Measurements from ENCODE around the gene RUBCNL.
A peak's percentile ranks its signal among the peaks of the same experiment; 100 is the strongest.

RUBCNL gene

DNA sequence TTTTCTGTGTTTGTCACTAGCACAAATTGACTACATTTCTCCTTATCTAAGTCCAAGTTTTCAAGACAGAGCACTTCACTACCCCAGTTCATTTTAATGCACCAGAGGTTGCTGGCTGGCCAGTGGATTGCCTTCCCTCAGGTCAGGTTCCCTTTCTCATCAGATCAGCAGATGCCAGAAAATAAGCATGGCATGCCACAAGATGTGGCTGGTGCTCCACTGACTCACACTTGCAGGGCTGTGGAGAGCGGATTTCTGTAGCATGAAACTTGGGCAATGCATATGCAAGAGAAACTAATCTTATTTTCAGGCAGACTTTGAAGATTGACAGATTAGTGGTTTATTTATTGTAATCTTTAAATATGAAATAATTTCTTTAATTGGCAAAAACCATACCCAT, 79.5 kb downstream of the RUBCNL start:
- TF ChIP-seq, protein P1, sequence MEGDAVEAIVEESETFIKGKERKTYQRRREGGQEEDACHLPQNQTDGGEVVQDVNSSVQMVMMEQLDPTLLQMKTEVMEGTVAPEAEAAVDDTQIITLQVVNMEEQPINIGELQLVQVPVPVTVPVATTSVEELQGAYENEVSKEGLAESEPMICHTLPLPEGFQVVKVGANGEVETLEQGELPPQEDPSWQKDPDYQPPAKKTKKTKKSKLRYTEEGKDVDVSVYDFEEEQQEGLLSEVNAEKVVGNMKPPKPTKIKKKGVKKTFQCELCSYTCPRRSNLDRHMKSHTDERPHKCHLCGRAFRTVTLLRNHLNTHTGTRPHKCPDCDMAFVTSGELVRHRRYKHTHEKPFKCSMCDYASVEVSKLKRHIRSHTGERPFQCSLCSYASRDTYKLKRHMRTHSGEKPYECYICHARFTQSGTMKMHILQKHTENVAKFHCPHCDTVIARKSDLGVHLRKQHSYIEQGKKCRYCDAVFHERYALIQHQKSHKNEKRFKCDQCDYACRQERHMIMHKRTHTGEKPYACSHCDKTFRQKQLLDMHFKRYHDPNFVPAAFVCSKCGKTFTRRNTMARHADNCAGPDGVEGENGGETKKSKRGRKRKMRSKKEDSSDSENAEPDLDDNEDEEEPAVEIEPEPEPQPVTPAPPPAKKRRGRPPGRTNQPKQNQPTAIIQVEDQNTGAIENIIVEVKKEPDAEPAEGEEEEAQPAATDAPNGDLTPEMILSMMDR (conservative IDR thresholded peaks at IDR 0.05; ENCODE audit: control insufficient read depth, insufficient read depth, low read depth, low read length), result no peak
- DNase-seq (ENCODE audit: low read depth), result peak; percentile 7
- H3K4me3 ChIP-seq (ENCODE audit: control insufficient read depth, low read depth, low read length), result no peak overlapping the region

DNA sequence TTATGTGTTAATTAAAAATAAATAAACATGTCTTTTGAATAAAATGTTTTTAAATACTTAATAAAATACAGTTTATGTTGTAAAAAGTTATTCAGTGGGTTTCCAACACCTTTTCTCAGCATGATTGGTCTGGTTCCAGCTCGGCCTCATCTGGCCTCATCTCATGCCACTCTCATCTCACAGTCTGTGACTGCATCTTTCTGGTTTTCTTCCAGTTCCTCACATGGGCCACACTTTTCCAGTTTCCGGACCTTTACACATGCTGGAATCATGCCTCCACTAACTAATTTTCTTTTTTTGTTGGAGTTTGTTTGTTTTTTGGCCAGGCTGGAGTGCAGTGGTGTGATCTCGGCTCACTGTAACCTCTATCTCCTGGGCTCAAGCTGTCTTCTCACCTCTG, 82.5 kb downstream of the RUBCNL start:
- no peak overlapping the region for H3K4me3 ChIP-seq (ENCODE audit: control insufficient read depth, low read depth, low read length)
- peak; percentile 12 for DNase-seq (ENCODE audit: low read depth)
- TF ChIP-seq, protein P1 (conservative IDR thresholded peaks at IDR 0.05; ENCODE audit: control insufficient read depth, insufficient read depth, low read depth, low read length), result no peak

- TF ChIP-seq, protein P1 (conservative IDR thresholded peaks at IDR 0.05; ENCODE audit: control insufficient read depth, insufficient read depth, low read depth, low read length), result no peak
- no peak for DNase-seq (ENCODE audit: low read depth)
- H3K4me3 ChIP-seq (ENCODE audit: control insufficient read depth, low read depth, low read length), result no peak overlapping the region
These were observed 83.2 kb downstream of the RUBCNL start for GRCh38 chr13:46303742-46304385.

DNA sequence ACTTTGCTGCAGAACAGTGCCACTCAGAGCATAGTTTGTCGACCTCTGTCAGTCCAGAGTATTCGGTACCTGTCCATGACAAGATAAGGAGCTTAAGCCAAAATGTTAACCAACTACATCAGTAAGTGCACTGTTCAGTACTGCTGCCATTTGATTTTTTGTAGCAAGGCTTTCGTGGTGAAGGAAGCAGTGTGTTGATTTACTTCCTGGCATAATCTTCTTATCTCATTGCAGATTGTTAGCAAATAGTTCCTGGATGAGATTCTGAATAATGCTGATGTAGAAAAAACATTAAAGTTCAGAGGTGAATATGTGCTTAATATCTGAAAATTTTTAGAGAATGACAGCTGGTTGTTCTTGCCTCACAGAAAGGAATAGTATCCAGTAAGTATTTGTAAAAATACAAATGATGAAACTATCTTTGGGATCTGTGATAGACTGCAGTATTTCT, 89.7 kb downstream of the RUBCNL start:
- peak; percentile 15 for DNase-seq (ENCODE audit: low read depth)
- no peak overlapping the region for H3K4me3 ChIP-seq (ENCODE audit: control insufficient read depth, low read depth, low read length)
- TF ChIP-seq, protein P1 (conservative IDR thresholded peaks at IDR 0.05; ENCODE audit: control insufficient read depth, insufficient read depth, low read depth, low read length), result no peak

DNA sequence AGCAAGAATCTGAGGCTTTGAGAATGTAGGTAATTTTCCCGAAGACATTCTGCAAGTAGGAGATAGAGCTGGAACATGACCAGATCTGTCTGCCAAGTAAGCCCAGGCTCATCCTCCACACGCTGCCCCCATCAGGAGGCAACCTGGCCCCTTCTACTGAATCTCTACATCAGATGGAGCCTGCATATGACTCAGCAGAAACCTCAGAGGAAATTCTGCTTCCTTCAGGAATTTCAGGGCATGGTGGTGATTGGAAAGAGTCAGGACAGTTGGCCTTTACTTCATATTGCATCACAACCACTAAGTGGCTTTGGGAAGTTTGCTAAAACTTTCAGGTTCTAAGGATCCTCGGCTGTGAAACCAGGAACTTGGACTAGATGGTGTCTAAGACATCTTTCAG, 90.1 kb downstream of the RUBCNL start:
- TF ChIP-seq, protein P1 (conservative IDR thresholded peaks at IDR 0.05; ENCODE audit: control insufficient read depth, insufficient read depth, low read depth, low read length), result no peak
- DNase-seq (ENCODE audit: low read depth), result peak; percentile 96
- H3K4me3 ChIP-seq (ENCODE audit: control insufficient read depth, low read depth, low read length), result no peak overlapping the region

DNA sequence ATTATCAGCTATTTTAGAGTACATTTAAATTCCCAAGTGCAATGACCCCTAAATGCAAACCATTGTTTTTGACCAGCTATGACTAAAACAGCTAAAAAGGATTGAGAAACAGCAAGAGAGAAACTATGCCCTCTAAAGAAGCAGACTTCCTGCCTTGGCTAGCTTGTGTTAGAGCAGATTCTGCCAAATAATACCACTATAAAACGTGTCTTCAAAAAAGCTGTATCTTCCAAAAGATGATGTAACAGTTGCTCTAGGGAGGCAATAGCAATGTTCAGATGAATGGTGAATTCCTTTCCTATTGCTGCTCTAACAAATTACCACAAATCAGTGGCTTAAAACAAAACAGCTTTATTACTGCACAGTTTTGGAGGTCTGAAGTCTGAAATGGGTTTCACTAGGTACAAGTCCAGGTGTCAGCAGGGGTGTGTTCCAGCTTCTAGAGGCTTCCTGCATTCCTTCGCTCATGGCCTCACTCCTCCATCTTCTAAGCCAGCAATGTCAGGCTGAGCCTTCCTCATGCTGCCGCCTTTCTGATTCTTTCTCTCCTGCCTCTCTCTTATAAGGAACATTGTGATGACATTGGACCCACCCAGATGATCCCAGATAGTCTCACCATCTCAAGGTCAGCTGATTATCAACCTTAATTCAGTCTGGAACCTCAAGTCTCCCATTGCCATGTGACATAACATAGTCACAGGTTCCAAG, 90.8 kb downstream of the RUBCNL start:
- DNase-seq (ENCODE audit: low read depth), result peak; percentile 98
- no peak overlapping the region for H3K4me3 ChIP-seq (ENCODE audit: control insufficient read depth, low read depth, low read length)
- TF ChIP-seq, protein P1 (conservative IDR thresholded peaks at IDR 0.05; ENCODE audit: control insufficient read depth, insufficient read depth, low read depth, low read length), result no peak
